Stimulated activated CD4-positive, alpha-beta T cell treated with anti-CD3 and anti-CD28 coated beads, Interleukin-4, amount 100 ng/mL, for 48 hours (primary cell): ENCODE results near the gene STON1.
"Not testable (repeated sequence)": the region's sequence is repeated elsewhere in the genome, so short reads cannot be mapped to it uniquely, and the experiment has no call there.

Experiments
- DNase-seq, 2 donors: peaks; one replicate each; pipeline ENCODE4 v3.0.0-alpha.2; 2020; ENCODE audit warnings: low read depth in 2 of 2

STON1 gene

DNA sequence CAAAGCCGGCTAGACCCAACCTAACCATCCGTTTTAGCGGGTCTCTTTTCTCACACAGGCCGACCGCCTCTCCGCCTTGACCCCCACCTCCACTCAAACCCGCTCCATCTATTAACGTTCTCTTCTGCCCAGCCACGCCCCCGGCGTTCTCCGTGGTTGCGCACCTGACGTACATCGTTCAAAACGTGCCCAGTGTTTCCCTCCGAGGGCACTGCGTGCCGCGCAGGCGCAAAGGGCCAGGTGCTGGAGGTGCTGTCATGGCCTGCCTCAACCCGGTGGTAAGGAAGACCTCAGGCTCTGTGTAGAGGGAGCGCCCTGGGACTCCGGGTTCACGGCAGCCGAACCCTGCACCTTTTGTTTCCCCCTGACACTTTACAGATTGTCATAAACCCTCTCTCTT is 87.7 kb downstream of the STON1 start, which contains the start of gene GTF2A1L:
Gene GTF2A1L (plus strand): TSS at position 239 of the 400 bp plus-strand sequence. CDS start 19 bp downstream, at position 258.
- DNase-seq, result no peak

DNA sequence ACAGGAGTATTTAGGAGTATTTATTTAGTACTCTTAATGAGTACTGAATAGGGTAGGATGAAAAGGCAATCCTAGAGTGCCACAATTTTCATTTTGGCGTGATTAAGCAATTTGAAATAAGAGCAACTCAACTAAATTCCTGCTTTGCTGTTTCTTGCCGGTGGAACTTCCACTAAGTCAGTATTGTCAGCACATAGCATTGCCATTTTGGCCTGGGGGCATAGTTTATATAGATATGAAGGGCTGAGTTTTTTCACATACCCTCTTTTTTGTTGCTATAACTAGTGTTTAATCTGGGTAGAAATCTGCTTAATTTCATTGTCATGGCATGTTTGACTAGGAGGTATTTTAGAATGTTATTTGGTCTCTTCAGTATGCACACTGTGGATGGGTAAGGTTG is 89.6 kb downstream of the STON1 start:
- no peak for DNase-seq

DNA sequence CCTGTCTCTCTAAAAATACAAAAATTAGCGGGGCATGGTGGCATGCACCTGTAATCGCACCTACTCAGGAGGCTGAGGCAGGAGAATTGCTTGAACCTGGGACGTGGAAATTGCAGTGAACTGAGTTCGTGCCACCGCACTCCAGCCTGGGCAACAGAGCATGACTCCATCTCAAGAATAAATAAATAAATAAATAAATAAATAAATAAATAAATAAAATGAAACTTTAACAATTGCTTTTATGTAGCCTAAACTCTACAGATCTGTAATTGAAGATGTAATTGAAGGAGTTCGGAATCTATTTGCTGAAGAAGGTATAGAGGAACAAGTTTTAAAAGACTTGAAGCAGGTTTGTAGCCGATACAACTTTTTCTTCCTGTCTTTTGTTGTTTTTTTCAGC is 90.7 kb downstream of the STON1 start:
- no peak for DNase-seq

DNA sequence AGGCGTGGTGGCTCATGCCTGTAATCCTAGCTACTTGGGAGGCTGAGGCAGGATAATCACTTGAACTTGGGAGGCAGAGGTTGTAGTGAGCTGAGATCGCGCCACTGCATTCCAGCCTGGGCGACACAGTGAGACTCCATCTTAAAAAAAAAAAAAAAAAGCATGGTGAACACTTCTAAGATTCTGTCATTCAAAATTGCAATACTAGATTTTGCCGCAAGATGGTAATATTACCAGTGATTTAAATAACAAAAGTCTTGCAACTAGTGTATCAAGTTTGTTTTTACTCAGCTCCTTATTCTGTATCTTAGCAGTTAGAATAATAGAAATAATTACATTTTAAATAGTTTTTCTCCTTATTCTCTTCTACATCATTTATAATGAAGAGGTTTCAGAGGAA is 92.7 kb downstream of the STON1 start:
- DNase-seq, result not testable (repeated sequence)

- no peak for DNase-seq
These were observed 94.7 kb downstream of the STON1 start for GRCh38 chr2:48624696-48625095.

DNA sequence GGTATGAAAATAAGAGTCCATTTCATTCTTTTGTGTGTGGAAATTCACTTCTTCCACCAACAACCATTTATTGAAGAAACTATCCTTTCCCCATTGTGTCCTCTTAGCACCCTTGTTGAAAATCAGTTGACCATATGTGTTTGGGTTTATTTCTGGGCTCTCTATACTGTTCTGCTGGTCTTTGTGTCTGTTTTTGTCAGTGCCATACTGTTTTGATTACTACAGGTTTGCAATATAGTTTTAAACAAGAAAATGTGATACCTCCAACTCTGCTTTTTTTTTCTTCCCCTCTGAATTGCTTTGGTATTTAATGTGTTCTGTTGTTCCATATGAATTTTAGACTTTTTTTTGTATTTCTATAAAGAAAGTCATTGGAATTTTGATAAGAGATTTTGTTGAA is 96.1 kb downstream of the STON1 start:
- no peak for DNase-seq

- no peak for DNase-seq
These were observed 103.2 kb downstream of the STON1 start for GRCh38 chr2:48633143-48633542.

DNA sequence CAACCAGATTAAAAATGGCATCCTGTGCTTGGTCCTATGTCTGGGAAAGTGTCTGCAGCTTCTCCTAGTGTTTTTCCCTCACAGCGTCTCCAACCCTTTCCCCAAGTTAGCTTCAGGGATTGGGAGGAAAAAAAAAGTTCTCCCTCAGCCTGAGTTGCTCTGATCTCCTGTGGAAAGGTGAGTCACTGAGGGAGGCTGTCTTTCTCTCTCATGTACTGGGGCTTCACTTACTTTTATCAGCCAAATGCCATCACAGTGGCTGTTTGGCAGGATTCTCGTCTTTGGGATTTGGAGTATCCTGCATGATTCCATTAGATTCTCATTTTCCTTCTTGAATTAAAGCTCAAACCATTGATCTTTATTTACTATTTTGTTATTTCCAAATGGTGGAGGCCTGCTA is 105.8 kb downstream of the STON1 start:
- no peak for DNase-seq

DNA sequence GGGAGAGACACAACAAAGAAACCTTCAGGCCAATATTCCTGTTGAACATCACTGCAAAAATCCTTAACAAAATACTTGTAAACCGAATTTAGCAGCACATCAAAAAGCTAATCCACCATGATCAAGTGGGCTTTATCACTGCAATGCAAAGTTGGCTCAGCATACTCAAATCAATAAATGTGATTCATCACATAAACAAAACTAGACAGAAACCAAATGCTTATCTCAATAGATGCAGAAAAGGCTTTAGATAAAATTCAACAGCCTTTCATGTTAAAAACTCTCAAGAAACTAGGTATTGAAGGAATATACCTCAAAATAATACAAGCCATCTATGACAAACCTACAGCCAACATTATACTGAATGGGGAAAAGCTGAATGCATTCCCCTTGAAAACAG is 108.3 kb downstream of the STON1 start:
- no peak for DNase-seq
